Measurements from ENCODE around the gene CDK5. TPM values are rescaled to one million over a fixed set of nuclear protein-coding genes. Genes with fewer than 3 reads are reported as not detected.

The CDK5 gene
- total and polyA plus RNA-seq, 2 of the 13 experiments (the other 11 are each of a cell fraction or from before 2014, with no cell fraction given) = 16.4 to 21.3 TPM

GRCh38 chr7:151076863-151077704, 19.4 kb upstream of the CDK5 start:
- no peak overlapping the region for H2AFZ ChIP-seq (ENCODE audit: low read length)
- ChIA-PET CTCF (ENCODE audit: low intra/inter-chr PET ratio, low total read pairs) (no interaction called here), POLR2A (interaction anchor here (1.2 to 5.4 kb wide), 6 partner anchors 8 to 18 kb away, joined by 3 to 60 read pairs (median 4); partner anchors contain the start of gene SLC4A2)
- H3K4me2 ChIP-seq (ENCODE audit: low read depth, low read length) = no peak overlapping the region
- in situ Hi-C loops (cut with HindIII; ENCODE audit: extremely low pct_ligation_motif_present, low pct_unique_long_range_greater_than_20kb) (no loop called here), intact Hi-C loops (cut with micrococcal nuclease; ENCODE audit: unreplicated experiment) (no loop called here)
- ATAC-seq (peak; percentile 20), FAIRE-seq (no peak), DNase-seq (ENCODE audit: low spot score) (no peak)
- WGBS (ENCODE audit: low lambda C conversion rate) = 100% methylated on average over 4 of the region's 33 CpGs
- no peaks in the 10 kb centered on the region for H3K9me3 ChIP-seq (ENCODE audit: low read length)
- no peak overlapping the region for H3K9ac ChIP-seq (ENCODE audit: insufficient read depth, low read depth, low read length)
- H3K79me2 ChIP-seq (ENCODE audit: insufficient read depth, low read length) = peaks cover 26% of the 10 kb centered on the region
- H3K27me3 ChIP-seq (ENCODE audit: control insufficient read depth in 1 of 2, insufficient read depth in 2 of 2, low read length in 2 of 2) = no peaks in the 10 kb centered on the region; a peak in 1 of 5 replicates
- no peaks in the 10 kb centered on the region for H4K20me1 ChIP-seq (ENCODE audit: insufficient read depth, low read length)
- no peak overlapping the region for H3K27ac ChIP-seq (ENCODE audit: extremely low read length, insufficient read depth, low read length)
- H3K4me1 ChIP-seq (ENCODE audit: insufficient read depth, low read length) = peaks cover 21% of the 10 kb centered on the region
- BruUV-seq (replicated peaks) = no TSS peak
- H3K4me3 ChIP-seq (replicated peaks in 1 of 3; ENCODE audit: insufficient read depth in 1 of 3, low read depth in 2 of 3, low read length in 3 of 3) = no peak overlapping the region
- peaks cover 11 to 28% of the 10 kb centered on the region in 2 experiments for H3K36me3 ChIP-seq (replicated peaks in 1 of 2; ENCODE audit: control insufficient read depth in 1 of 2, insufficient read depth in 2 of 2, low read length in 2 of 2)
- TF ChIP-seq HNRNPL (IDR thresholded peaks at IDR 0.05; ENCODE audit: low read depth, low read length) = peak; percentile 94
- TF ChIP-seq, protein P1, sequence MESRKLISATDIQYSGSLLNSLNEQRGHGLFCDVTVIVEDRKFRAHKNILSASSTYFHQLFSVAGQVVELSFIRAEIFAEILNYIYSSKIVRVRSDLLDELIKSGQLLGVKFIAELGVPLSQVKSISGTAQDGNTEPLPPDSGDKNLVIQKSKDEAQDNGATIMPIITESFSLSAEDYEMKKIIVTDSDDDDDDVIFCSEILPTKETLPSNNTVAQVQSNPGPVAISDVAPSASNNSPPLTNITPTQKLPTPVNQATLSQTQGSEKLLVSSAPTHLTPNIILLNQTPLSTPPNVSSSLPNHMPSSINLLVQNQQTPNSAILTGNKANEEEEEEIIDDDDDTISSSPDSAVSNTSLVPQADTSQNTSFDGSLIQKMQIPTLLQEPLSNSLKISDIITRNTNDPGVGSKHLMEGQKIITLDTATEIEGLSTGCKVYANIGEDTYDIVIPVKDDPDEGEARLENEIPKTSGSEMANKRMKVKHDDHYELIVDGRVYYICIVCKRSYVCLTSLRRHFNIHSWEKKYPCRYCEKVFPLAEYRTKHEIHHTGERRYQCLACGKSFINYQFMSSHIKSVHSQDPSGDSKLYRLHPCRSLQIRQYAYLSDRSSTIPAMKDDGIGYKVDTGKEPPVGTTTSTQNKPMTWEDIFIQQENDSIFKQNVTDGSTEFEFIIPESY (CRISPR knock-in tag; IDR thresholded peaks at IDR 0.05) = peak; percentile 91
- TF ChIP-seq KLF11 (CRISPR knock-in tag; IDR thresholded peaks at IDR 0.05) = no peak
- 0 out of 2 replicates have a peak, but pooled peaks have one; percentile 22 for TF ChIP-seq ZNF747 (CRISPR knock-in tag; IDR thresholded peaks at IDR 0.05; ENCODE audit: borderline replicate concordance)
- TF ChIP-seq, protein P2, sequence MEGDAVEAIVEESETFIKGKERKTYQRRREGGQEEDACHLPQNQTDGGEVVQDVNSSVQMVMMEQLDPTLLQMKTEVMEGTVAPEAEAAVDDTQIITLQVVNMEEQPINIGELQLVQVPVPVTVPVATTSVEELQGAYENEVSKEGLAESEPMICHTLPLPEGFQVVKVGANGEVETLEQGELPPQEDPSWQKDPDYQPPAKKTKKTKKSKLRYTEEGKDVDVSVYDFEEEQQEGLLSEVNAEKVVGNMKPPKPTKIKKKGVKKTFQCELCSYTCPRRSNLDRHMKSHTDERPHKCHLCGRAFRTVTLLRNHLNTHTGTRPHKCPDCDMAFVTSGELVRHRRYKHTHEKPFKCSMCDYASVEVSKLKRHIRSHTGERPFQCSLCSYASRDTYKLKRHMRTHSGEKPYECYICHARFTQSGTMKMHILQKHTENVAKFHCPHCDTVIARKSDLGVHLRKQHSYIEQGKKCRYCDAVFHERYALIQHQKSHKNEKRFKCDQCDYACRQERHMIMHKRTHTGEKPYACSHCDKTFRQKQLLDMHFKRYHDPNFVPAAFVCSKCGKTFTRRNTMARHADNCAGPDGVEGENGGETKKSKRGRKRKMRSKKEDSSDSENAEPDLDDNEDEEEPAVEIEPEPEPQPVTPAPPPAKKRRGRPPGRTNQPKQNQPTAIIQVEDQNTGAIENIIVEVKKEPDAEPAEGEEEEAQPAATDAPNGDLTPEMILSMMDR (CRISPR knock-in tag; IDR thresholded peaks at IDR 0.05) = peak; percentile 40
- no peak for TF ChIP-seq TBX2 (CRISPR knock-in tag; IDR thresholded peaks at IDR 0.05; ENCODE audit: borderline replicate concordance)
- TF ChIP-seq XRCC5 (optimal IDR thresholded peaks at IDR 0.05; ENCODE audit: low read length) = peak; percentile 43
- TF ChIP-seq TFDP2 (CRISPR knock-in tag; IDR thresholded peaks at IDR 0.05) = no peak
- no peak for TF ChIP-seq ZNF737 (CRISPR knock-in tag; IDR thresholded peaks at IDR 0.05; ENCODE audit: borderline replicate concordance)
- TF ChIP-seq HOMEZ (CRISPR knock-in tag; IDR thresholded peaks at IDR 0.05; ENCODE audit: low read depth) = no peak
- no peak for TF ChIP-seq MEIS1 (CRISPR knock-in tag; IDR thresholded peaks at IDR 0.05; ENCODE audit: borderline replicate concordance)
- TF ChIP-seq ZNF740 (CRISPR knock-in tag; IDR thresholded peaks at IDR 0.05) = peak; percentile 69; the same call in 1 of the 2 replicates
- TF ChIP-seq, protein P3, sequence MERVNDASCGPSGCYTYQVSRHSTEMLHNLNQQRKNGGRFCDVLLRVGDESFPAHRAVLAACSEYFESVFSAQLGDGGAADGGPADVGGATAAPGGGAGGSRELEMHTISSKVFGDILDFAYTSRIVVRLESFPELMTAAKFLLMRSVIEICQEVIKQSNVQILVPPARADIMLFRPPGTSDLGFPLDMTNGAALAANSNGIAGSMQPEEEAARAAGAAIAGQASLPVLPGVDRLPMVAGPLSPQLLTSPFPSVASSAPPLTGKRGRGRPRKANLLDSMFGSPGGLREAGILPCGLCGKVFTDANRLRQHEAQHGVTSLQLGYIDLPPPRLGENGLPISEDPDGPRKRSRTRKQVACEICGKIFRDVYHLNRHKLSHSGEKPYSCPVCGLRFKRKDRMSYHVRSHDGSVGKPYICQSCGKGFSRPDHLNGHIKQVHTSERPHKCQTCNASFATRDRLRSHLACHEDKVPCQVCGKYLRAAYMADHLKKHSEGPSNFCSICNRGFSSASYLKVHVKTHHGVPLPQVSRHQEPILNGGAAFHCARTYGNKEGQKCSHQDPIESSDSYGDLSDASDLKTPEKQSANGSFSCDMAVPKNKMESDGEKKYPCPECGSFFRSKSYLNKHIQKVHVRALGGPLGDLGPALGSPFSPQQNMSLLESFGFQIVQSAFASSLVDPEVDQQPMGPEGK (CRISPR knock-in tag; IDR thresholded peaks at IDR 0.05) = no peak
- TF ChIP-seq POLR2A (IDR thresholded peaks at IDR 0.05; ENCODE audit: insufficient read depth in 1 of 2, low read depth in 2 of 2, low read length in 2 of 2) = 0 out of 4 replicates have a peak, but pooled peaks of 1 of the 2 experiments have one; percentile 3

Data from HepG2 (cell line).